Activated CD4-positive, alpha-beta T cell treated with anti-CD3 and anti-CD28 coated beads, Interleukin-2, amount 10 ng/mL, durations not matched to agents 7 days and 5 days (primary cell): Measurements from ENCODE around the gene SASH1. TPM values are rescaled to one million over a fixed set of nuclear protein-coding genes. Genes with fewer than 3 reads are reported as not detected.
"Not testable (repeated sequence)": the region's sequence is repeated elsewhere in the genome, so short reads cannot be mapped to it uniquely, and the experiment has no call there.

Experiments used
- CTCF ChIA-PET: fragments of 350-600 bp; sonication (Branson Sonifier 250); formaldehyde crosslinking; loops from one replicate; lab custom pipeline; 2021; ENCODE audit warnings: antibody characterized with exemption; lab: Charles Lee
- POLR2A ChIA-PET: fragments of 350-600 bp; sonication (Branson Sonifier 250); formaldehyde crosslinking; loops from one replicate; lab custom pipeline; 2021; ENCODE audit warnings: antibody characterized with exemption; lab: Charles Lee
- DNase-seq: peaks from one replicate; pipeline ENCODE4 v3.0.0-alpha.2; 2020
- H3K27ac Mint-ChIP-seq: one replicate; pipeline ENCODE4 v1.8.0; 2021; ENCODE audit warnings: mild to moderate bottlenecking, moderate library complexity, mixed read lengths
- H3K27me3 Mint-ChIP-seq: one replicate; pipeline ENCODE4 v1.8.0; 2021; ENCODE audit warnings: mixed read lengths
- H3K36me3 Mint-ChIP-seq: one replicate; pipeline ENCODE4 v1.8.0; 2021; ENCODE audit warnings: low read depth, mixed read lengths
- H3K4me1 Mint-ChIP-seq: one replicate; pipeline ENCODE4 v1.8.0; 2021; ENCODE audit warnings: mixed read lengths
- H3K4me3 Mint-ChIP-seq: one replicate; pipeline ENCODE4 v1.8.0; 2021; ENCODE audit warnings: mild to moderate bottlenecking, moderate library complexity, mixed read lengths
- H3K9me3 Mint-ChIP-seq: one replicate; pipeline ENCODE4 v1.8.0; 2021; ENCODE audit warnings: mixed read lengths
- total RNA-seq, 2 experiments: library from RNA; stranded (reverse); gene quantifications; one replicate each; pipeline ENCODE4 v1.2.3, GENCODE V29; 2021

The SASH1 gene
- total RNA-seq, 2 experiments from 2014 or later, result 0.47 to 0.50 TPM

DNA sequence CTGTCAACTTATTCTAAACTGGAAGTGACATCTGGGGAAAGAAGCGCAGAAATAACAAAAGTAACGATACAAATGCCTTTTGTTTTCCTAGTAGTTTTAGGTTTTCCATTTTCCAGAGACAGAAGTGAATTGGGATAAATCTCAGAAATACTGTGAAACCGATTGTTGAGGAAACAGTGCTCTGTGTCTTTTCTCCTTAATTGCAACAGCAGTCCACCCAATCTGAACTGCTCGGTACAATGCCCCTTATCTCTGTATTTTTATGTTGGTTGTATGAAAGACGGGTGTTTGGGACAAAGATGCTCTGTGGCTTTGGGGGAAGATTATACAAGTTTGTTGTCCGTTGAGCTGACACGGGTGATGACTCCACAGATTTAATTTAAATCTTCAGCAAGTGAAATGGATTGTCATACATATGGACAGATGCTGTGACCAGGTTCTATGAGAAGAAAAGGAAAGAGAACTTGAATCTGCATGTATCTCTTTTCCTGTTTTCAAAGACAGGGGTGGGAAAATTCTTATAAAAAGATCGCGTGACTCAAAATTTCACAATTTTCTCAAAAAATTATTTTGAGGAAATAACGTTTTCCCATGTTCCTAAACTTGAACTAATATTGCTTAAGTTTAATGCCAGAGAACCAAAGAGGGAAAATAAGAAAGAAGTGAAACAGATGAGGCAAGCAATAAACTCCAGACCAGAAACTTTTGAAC, 41.2 kb downstream of the SASH1 start:
- no peaks in the 10 kb centered on the region for H3K9me3 Mint-ChIP-seq
- no peak overlapping the region for H3K27ac Mint-ChIP-seq
- POLR2A ChIA-PET, result no interaction called here
- H3K36me3 Mint-ChIP-seq, result no peaks in the 10 kb centered on the region
- no peak for DNase-seq
- CTCF ChIA-PET, result no interaction called here
- peaks cover 3% of the 10 kb centered on the region for H3K27me3 Mint-ChIP-seq
- no peak overlapping the region for H3K4me3 Mint-ChIP-seq
- H3K4me1 Mint-ChIP-seq, result no peaks in the 10 kb centered on the region

DNA sequence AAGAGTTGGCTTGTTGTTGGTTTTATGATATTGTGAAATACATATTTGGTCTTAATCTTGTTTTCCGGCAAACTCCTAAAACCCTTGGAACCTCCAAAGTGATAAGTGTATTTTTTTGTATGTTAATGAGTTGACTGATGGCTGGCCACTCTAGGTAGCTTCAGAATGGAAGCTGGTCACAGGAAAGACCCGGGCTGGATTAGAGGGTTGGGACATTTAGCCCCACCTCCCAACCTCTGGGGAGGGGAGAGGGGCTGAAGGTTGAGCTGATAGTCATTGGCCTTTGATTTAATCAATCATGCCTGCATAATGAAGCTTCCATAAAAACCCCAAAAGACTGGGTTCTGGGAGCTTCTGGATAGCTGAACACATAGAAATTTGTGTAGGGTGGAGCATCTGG, 42.7 kb downstream of the SASH1 start:
- Mint-ChIP-seq H3K27me3 (peaks cover 3% of the 10 kb centered on the region), H3K27ac (no peak overlapping the region), H3K4me1 (no peaks in the 10 kb centered on the region), H3K9me3 (no peaks in the 10 kb centered on the region), H3K36me3 (no peaks in the 10 kb centered on the region), H3K4me3 (no peak overlapping the region)
- ChIA-PET CTCF (no interaction called here), POLR2A (no interaction called here)
- DNase-seq, result no peak

DNA sequence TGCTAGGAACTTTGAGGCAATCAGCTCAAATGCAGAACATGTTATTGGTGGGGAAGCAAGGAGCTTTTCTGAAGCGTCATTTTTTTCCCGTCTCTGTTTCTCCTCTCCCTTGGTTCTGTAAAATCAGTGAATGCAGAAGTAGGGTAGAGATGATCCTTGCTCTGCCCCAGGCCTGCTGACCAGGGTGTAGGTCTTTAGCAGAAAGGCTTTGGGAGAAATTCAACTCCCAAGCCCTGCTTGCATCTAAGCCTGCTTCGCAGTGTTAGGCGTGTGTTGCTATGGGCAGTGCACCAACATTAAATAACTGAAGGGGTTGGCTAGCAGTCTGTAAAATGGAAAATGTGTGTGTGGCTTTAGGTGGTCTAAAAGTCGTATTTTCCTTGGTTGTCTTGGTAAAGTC, 45.9 kb downstream of the SASH1 start:
- DNase-seq, result no peak
- Mint-ChIP-seq H3K27ac (no peak overlapping the region), H3K9me3 (no peaks in the 10 kb centered on the region), H3K4me1 (no peaks in the 10 kb centered on the region), H3K27me3 (peaks cover 7% of the 10 kb centered on the region), H3K36me3 (no peaks in the 10 kb centered on the region), H3K4me3 (no peak overlapping the region)
- POLR2A ChIA-PET, result no interaction called here
- CTCF ChIA-PET, result no interaction called here

DNA sequence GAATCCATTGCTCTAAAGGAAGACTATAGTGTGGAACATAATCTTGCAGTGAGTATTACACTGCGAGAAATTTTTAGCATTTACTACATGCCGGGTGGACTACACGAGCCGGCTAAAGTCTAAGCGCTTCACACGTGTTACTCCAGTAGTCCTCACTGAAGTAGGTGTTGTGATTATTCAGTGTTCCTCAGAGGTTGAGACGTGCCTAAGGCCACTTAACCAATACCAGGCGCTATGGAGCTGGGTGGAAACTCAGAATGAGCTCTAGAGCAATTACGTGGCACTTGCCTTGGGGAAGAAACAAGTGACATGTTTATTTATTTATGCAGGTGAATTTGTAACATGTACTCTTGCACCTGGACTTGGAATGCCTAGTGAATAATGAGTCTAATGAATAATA, 46.4 kb downstream of the SASH1 start:
- no peaks in the 10 kb centered on the region for H3K4me1 Mint-ChIP-seq
- no peak overlapping the region for H3K4me3 Mint-ChIP-seq
- no peaks in the 10 kb centered on the region for H3K36me3 Mint-ChIP-seq
- no peak for DNase-seq
- CTCF ChIA-PET, result no interaction called here
- H3K9me3 Mint-ChIP-seq, result no peaks in the 10 kb centered on the region
- POLR2A ChIA-PET, result no interaction called here
- H3K27ac Mint-ChIP-seq, result no peak overlapping the region
- peaks cover 5% of the 10 kb centered on the region for H3K27me3 Mint-ChIP-seq

DNA sequence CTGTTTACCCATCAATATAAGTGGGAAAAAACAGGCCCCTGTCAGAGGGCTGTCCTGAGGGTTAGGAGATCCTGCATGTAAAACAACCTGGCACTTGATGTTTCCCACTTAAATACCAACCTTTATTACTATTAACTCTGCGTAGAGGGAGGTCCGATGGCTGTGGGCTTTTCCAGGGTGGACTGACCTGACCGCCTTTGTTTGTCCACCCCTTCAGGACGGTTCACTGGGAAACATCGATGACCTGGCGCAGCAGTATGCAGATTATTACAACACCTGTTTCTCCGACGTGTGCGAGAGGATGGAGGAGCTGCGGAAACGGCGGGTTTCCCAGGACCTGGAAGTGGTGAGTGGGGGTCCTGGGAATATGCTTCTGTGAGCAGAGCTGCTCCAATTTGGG, 47.3 kb downstream of the SASH1 start:
- Mint-ChIP-seq H3K4me3 (no peak overlapping the region), H3K27me3 (peaks cover 6% of the 10 kb centered on the region), H3K27ac (no peak overlapping the region), H3K9me3 (no peaks in the 10 kb centered on the region), H3K4me1 (no peaks in the 10 kb centered on the region), H3K36me3 (no peaks in the 10 kb centered on the region)
- ChIA-PET CTCF (interaction anchor here (0.6 kb wide), 1 partner anchor 1281 kb away, joined by 3 read pairs; no protein-coding TSS in a partner anchor), POLR2A (no interaction called here)
- DNase-seq, result no peak

DNA sequence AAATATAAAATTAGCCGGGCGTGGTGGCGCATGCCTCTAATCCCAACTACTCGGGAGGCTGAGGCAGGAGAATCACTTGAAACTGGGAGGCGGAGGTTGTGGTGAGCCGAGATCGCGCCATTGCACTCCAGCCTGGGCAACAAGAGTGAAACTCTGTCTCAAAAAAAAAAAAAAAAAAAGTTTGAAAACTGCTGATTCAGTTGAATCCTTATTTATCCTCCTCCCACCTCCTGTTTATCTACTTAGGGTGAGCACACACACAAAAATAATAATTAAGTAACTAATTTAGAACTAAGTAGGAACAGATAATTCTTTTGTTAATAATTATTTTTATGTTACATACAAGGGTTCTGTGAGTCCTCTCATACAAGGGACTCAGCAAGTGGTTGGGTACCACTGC, 49.5 kb downstream of the SASH1 start:
- H3K36me3 Mint-ChIP-seq, H3K4me3 Mint-ChIP-seq, POLR2A ChIA-PET, H3K27ac Mint-ChIP-seq, CTCF ChIA-PET, DNase-seq, H3K27me3 Mint-ChIP-seq, H3K9me3 Mint-ChIP-seq, H3K4me1 Mint-ChIP-seq: not testable (repeated sequence)

DNA sequence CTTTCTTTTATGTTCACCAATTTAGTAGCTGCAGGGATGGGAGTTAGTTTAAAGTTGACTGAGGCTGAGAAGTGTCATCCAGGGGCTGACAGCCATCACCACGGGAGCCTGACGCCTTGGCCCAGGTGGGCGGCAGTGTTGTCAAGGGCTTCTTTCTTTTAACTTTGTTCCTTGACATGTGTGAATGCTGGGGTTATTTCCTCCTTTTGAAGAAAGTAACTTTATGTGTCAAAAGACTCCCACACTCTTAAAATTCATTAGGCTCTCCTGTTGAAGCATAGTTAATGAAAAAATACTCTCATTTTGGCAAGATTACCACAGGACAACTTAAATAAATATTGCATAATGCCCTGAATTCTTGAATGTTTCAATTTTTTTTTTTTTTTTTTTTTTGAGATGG, 50.0 kb downstream of the SASH1 start:
- Mint-ChIP-seq H3K4me1 (no peaks in the 10 kb centered on the region), H3K9me3 (no peaks in the 10 kb centered on the region), H3K4me3 (no peak overlapping the region), H3K36me3 (no peaks in the 10 kb centered on the region), H3K27ac (no peak overlapping the region), H3K27me3 (peaks cover 8% of the 10 kb centered on the region)
- CTCF ChIA-PET, result interaction anchor here (0.6 kb wide), 1 partner anchor 1455 kb away, joined by 3 read pairs; no protein-coding TSS in a partner anchor
- no peak for DNase-seq
- POLR2A ChIA-PET, result no interaction called here

DNA sequence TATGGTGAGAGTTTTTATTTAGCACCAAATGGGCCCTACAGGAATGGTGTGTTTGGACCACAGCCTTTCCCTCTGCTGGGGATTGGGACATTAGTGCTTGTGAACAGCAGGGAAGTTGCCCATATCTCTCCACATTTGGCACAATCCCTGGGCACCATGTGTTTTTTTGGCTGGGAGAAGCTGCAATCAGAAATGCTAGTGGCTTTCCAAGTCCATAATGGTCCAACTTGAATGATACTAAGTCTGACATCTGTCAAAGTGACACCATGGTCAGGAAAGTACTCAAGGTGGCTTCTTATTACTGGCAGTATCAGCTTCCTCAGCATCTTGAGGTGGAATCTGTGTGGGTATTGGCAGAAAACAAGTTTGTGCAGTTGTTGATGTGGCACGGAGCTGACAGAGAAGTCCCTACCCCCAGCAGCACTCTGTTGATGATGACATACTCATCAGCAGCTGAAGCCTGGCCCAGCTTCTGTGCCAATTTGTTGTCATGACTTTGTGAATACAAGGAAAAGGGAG, 53.0 kb downstream of the SASH1 start:
- POLR2A ChIA-PET, result no interaction called here
- no peak for DNase-seq
- Mint-ChIP-seq H3K36me3 (no peaks in the 10 kb centered on the region), H3K27me3 (peaks cover 10% of the 10 kb centered on the region), H3K4me3 (no peak overlapping the region), H3K9me3 (no peaks in the 10 kb centered on the region), H3K4me1 (no peaks in the 10 kb centered on the region), H3K27ac (no peak overlapping the region)
- CTCF ChIA-PET, result no interaction called here

DNA sequence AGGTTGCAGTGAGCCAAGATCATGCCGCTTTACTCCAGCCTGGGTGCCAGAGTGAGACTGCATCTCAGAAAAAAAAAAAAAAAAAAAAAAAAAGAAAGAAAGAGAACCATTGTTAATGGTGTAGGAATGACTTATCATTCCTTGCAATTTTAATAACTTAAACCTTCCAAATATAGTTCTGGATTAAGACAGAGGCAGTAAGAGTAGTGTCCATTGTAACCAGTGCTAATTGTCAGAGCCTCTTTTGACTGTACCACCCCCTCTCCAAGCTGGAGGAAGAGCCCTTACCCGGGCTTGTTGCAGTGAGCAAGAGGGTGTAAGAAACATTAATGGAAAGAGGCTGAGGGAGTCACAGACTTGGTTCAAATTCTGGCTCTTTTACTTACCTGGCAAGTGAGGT, 53.8 kb downstream of the SASH1 start:
- ChIA-PET CTCF (interaction anchor here (0.6 kb wide), 1 partner anchor 575 kb away, joined by 3 read pairs; no protein-coding TSS in a partner anchor), POLR2A (no interaction called here)
- Mint-ChIP-seq H3K9me3 (no peaks in the 10 kb centered on the region), H3K4me3 (no peak overlapping the region), H3K27ac (no peak overlapping the region), H3K36me3 (no peaks in the 10 kb centered on the region), H3K27me3 (peaks cover 10% of the 10 kb centered on the region), H3K4me1 (no peaks in the 10 kb centered on the region)
- DNase-seq, result no peak

DNA sequence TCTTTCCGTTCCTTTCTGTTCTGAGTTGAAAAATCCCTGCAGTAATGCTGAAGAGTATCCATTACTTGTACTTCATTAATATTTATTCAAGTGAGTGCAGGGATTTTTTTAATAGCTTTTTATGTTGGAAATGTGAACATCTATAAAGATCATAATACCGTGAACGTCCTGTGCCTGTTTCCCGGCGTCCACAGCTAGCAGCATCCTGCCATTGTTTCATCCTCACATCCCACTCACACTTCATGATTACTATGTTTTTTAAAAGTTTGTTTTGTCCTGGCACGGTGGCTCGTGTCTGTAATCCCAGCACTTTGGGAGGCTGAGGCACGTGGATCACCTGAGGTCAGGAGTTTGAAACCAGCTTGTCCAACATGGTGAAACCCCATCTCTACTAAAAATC, 54.3 kb downstream of the SASH1 start:
- no peak for DNase-seq
- H3K9me3 Mint-ChIP-seq, result no peaks in the 10 kb centered on the region
- ChIA-PET POLR2A (no interaction called here), CTCF (interaction anchor here (0.6 kb wide), 1 partner anchor 574 kb away, joined by 3 read pairs; no protein-coding TSS in a partner anchor)
- no peaks in the 10 kb centered on the region for H3K4me1 Mint-ChIP-seq
- H3K27me3 Mint-ChIP-seq, result peaks cover 10% of the 10 kb centered on the region
- H3K36me3 Mint-ChIP-seq, result no peaks in the 10 kb centered on the region
- no peak overlapping the region for H3K27ac Mint-ChIP-seq
- H3K4me3 Mint-ChIP-seq, result no peak overlapping the region

DNA sequence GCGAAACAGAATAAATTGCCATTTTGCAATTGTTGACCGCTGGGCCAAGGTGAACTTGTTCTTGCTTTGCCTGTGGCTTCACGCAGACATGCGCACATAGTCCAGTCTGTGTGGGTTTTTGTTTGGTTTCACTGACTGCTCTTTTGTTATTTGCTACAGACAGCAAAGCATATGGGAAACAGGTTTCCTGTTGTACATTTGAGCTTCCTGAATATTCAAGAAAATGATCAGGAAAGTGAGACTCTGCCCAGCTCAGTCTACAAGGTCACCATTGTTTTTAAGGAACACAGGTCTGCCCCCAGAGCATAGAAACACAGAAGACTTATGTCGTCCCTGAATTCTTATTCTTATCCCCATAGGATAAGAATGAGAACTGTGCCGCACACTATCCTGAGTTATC, 55.6 kb downstream of the SASH1 start:
- H3K36me3 Mint-ChIP-seq, result no peaks in the 10 kb centered on the region
- POLR2A ChIA-PET, result no interaction called here

DNA sequence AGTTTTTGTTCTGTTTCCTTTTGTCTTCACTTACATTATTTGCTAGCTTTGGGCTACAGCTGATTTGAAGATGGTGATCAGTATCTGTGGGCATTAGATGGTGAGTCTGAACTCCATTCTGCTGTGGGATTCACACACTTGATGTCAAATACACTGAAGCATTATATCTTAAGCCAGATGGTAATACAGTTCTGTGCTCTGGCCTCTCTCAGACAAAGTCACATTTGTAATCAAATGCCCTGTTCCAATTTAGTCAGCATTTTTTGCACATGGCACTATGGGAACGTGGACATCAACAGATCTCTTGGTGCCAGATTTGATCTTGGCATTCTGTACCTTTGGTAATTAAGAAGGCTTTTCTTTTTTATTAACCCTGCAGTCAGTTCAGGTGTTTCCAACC, 56.0 kb downstream of the SASH1 start:
- no peaks in the 10 kb centered on the region for H3K9me3 Mint-ChIP-seq
- H3K27me3 Mint-ChIP-seq, result peaks cover 5% of the 10 kb centered on the region
- H3K27ac Mint-ChIP-seq, result no peak overlapping the region
- no peaks in the 10 kb centered on the region for H3K36me3 Mint-ChIP-seq
- CTCF ChIA-PET, result no interaction called here
- no peak overlapping the region for H3K4me3 Mint-ChIP-seq
- POLR2A ChIA-PET, result no interaction called here
- no peak for DNase-seq
- no peaks in the 10 kb centered on the region for H3K4me1 Mint-ChIP-seq

More for the DNA sequence above, 55.6 kb downstream of the SASH1 start:
- Mint-ChIP-seq H3K27me3 (peaks cover 5% of the 10 kb centered on the region), H3K27ac (no peak overlapping the region), H3K4me3 (no peak overlapping the region), H3K9me3 (no peaks in the 10 kb centered on the region), H3K4me1 (no peaks in the 10 kb centered on the region)
- no peak for DNase-seq
- CTCF ChIA-PET, result no interaction called here

DNA sequence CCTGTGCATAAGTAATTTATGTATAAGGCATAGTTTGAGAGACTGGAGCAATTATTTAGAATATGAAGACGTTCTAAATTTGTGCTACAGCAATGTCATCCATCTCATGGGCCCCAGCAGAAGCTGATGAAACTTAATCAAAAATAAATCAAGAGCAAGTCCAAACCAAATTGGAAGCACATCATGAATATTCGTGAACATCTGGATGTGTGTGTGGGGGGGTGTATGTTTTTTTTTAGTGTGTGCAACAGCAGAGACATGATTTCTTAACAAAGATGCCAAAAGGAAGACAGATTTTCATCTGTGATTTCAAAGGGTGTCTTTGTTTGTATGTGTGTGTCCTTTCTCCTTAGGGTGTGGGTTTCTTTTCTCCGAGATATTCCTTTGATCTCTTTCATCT, 58.9 kb downstream of the SASH1 start:
- H3K27ac Mint-ChIP-seq, result no peak overlapping the region
- H3K4me1 Mint-ChIP-seq, result no peaks in the 10 kb centered on the region
- POLR2A ChIA-PET, result no interaction called here
- H3K27me3 Mint-ChIP-seq, result peaks cover 12% of the 10 kb centered on the region
- no peak for DNase-seq
- no peak overlapping the region for H3K4me3 Mint-ChIP-seq
- CTCF ChIA-PET, result no interaction called here
- no peaks in the 10 kb centered on the region for H3K9me3 Mint-ChIP-seq
- H3K36me3 Mint-ChIP-seq, result no peaks in the 10 kb centered on the region
